ENCODE results near the gene MAPK6.

- TF ChIP-seq CTCF (IDR thresholded peaks at IDR 0.05) (no peak), POLR2A (IDR thresholded peaks at IDR 0.05) (no peak)
Measured at GRCh38 chr15:52093167-52093538, 74.1 kb downstream of the MAPK6 start.

Measured in breast epithelium (tissue), 3 donors.